ENCODE data around the gene GNB1L. TPM values are rescaled to one million over a fixed set of nuclear protein-coding genes. Genes with fewer than 3 reads are reported as not detected.

GNB1L gene
- total and polyA plus RNA-seq, 4 donors, result 4.5 to 9.3 (median 6.7) TPM

DNA sequence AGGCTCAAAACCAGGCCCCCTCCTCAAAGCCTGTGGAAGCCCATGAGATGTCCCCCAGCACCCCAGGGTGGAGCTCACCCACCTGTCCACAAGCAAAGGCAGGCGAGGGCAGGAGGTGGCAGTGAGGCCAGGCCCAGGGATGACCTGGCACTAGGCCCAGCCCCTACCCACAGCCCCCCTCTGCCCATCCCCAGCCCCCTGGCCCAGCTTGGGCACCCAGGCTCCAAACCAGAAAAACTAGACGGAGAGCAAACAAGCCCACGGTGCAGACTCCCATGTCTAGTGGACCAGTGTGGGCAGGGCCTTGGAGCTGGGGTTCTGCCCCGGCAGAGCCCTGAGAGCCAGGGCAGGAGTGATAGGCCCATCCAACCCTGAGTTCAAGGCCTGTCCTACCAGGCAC lies 111.0 kb downstream of the GNB1L start:
- TF ChIP-seq CTCF (IDR thresholded peaks at IDR 0.05; ENCODE audit: control extremely low read depth, extremely low read depth), result no peak
- peaks cover 0 to 21% (median 0%) of the 10 kb centered on the region in 5 donors for H3K4me1 ChIP-seq (ENCODE audit: control insufficient read depth in 5 of 5, insufficient read depth in 5 of 5, low read length in 5 of 5)
- H3K36me3 ChIP-seq (ENCODE audit: control insufficient read depth in 4 of 4, insufficient read depth in 4 of 4, low read length in 4 of 4), result no peaks in the 10 kb centered on the region
- H3K27me3 ChIP-seq (ENCODE audit: control insufficient read depth in 3 of 3, insufficient read depth in 3 of 3, low read length in 2 of 3), result no peaks in the 10 kb centered on the region
- 87 to 100% methylated on average over 2 to 4 of the region's 4 CpGs for WGBS, 2 donors
- no peaks in the 10 kb centered on the region for H3K9me3 ChIP-seq (ENCODE audit: control insufficient read depth in 4 of 4, insufficient read depth in 3 of 4, low read length in 3 of 4)
- peak; percentile 45 to 69 (median 65) for DNase-seq
- ATAC-seq (ENCODE audit: insufficient read depth, low FRiP score), result no peak
- H3K9ac ChIP-seq (ENCODE audit: insufficient read depth in 1 of 2, low read length in 2 of 2), result no peak overlapping the region
- no peak overlapping the region for H3K4me3 ChIP-seq
- H3K27ac ChIP-seq (ENCODE audit: low read depth in 1 of 2, low read length in 1 of 2), result no peak overlapping the region

GRCh38 chr22:19743081-19743480 lies 111.6 kb downstream of the GNB1L start:
- Histone ChIP-seq H3K4me3 (no peak overlapping the region), H3K36me3 (ENCODE audit: control insufficient read depth in 4 of 4, insufficient read depth in 4 of 4, low read length in 4 of 4) (no peaks in the 10 kb centered on the region), H3K9ac (ENCODE audit: insufficient read depth in 1 of 2, low read length in 2 of 2) (no peak overlapping the region), H3K27me3 (ENCODE audit: control insufficient read depth in 3 of 3, insufficient read depth in 3 of 3, low read length in 2 of 3) (no peaks in the 10 kb centered on the region), H3K9me3 (ENCODE audit: control insufficient read depth in 4 of 4, insufficient read depth in 3 of 4, low read length in 3 of 4) (no peaks in the 10 kb centered on the region), H3K4me1 (ENCODE audit: control insufficient read depth in 5 of 5, insufficient read depth in 5 of 5, low read length in 5 of 5) (peaks cover 0 to 21% (median 0%) of the 10 kb centered on the region in 5 donors), H3K27ac (ENCODE audit: low read depth in 1 of 2, low read length in 1 of 2) (no peak overlapping the region)
- WGBS, 2 donors, result 93 to 95% methylated on average over 6 of the region's 6 CpGs
- no peak for DNase-seq
- no peak for TF ChIP-seq CTCF (IDR thresholded peaks at IDR 0.05; ENCODE audit: control extremely low read depth, extremely low read depth)
- no peak for ATAC-seq (ENCODE audit: insufficient read depth, low FRiP score)

- no peak overlapping the region for H3K27ac ChIP-seq (ENCODE audit: low read depth in 1 of 2, low read length in 1 of 2)
- no peak overlapping the region for H3K4me3 ChIP-seq
- no peak for TF ChIP-seq CTCF (IDR thresholded peaks at IDR 0.05; ENCODE audit: control extremely low read depth, extremely low read depth)
- H3K4me1 ChIP-seq (ENCODE audit: control insufficient read depth in 5 of 5, insufficient read depth in 5 of 5, low read length in 5 of 5), result peaks cover 0 to 28% (median 0%) of the 10 kb centered on the region in 5 donors
- no peaks in the 10 kb centered on the region for H3K36me3 ChIP-seq (ENCODE audit: control insufficient read depth in 4 of 4, insufficient read depth in 4 of 4, low read length in 4 of 4)
- ATAC-seq (ENCODE audit: insufficient read depth, low FRiP score), result no peak
- no peak overlapping the region for H3K9ac ChIP-seq (ENCODE audit: insufficient read depth in 1 of 2, low read length in 2 of 2)
- WGBS, 2 donors, result 90 to 95% methylated on average over 21 of the region's 21 CpGs
- no peaks in the 10 kb centered on the region for H3K27me3 ChIP-seq (ENCODE audit: control insufficient read depth in 3 of 3, insufficient read depth in 3 of 3, low read length in 2 of 3)
- no peak for DNase-seq
- no peaks in the 10 kb centered on the region for H3K9me3 ChIP-seq (ENCODE audit: control insufficient read depth in 4 of 4, insufficient read depth in 3 of 4, low read length in 3 of 4)
Observed at GRCh38 chr22:19742160-19743066, 112.3 kb downstream of the GNB1L start.
